DMS53 treated with DMSO at 0.1 percent for 48 hours (cell line): ENCODE data around the gene DBR1.
A peak's percentile ranks its signal among the peaks of the same experiment; 100 is the strongest.

Experiments
- DNase-seq: peaks from one replicate; lab custom pipeline; 2025; ENCODE audit not compliant: unreplicated experiment; lab: John Stamatoyannopoulos, UW

DBR1 gene

GRCh38 chr3:138125548-138126221 is 49.0 kb downstream of the DBR1 start:
- DNase-seq, result no peak

- DNase-seq, result no peak
These were observed 49.9 kb downstream of the DBR1 start for GRCh38 chr3:138124706-138125355.

GRCh38 chr3:138124188-138124587 is 50.5 kb downstream of the DBR1 start:
- no peak for DNase-seq

- no peak for DNase-seq
These were observed 55.3 kb downstream of the DBR1 start for GRCh38 chr3:138119423-138119766.

- peak; percentile 47 for DNase-seq
These were observed 55.9 kb downstream of the DBR1 start for GRCh38 chr3:138118612-138119422.

GRCh38 chr3:138114988-138115971 is 59.4 kb downstream of the DBR1 start, which contains the start of gene DZIP1L:
Gene DZIP1L (minus strand): TSS chr3:138115608. CDS start chr3:138103971, 11,637 bp downstream.
- no peak for DNase-seq

GRCh38 chr3:138114431-138114918 is 60.2 kb downstream of the DBR1 start:
- no peak for DNase-seq

GRCh38 chr3:138113326-138113725 is 61.4 kb downstream of the DBR1 start:
- DNase-seq, result no peak

- no peak for DNase-seq
These were observed 62.4 kb downstream of the DBR1 start for GRCh38 chr3:138112362-138112761.
